Astrocyte (in vitro differentiated cells and primary cell): ENCODE data around the gene APRT. TPM values are rescaled to one million over a fixed set of nuclear protein-coding genes. Genes with fewer than 3 reads are reported as not detected.

Experiments used
- DNase-seq: peaks from one replicate; pipeline ENCODE4 v3.0.0-alpha.2; 2010; ENCODE audit warnings: low read depth
- FAIRE-seq: peaks from 2 replicates; lab custom pipeline; 2011; peaks lifted over from hg19 to GRCh38; lab: Jason Lieb, UNC
- H2AFZ ChIP-seq: 2 replicates; pipeline ENCODE4 v1.6.0; 2012; ENCODE audit warnings: low read depth, low read length, inconsistent platforms
- H3K27ac ChIP-seq: 2 replicates; pipeline ENCODE4 v1.5.1; 2011; ENCODE audit warnings: low read depth, low read length, inconsistent platforms
- H3K27me3 ChIP-seq: 2 replicates; pipeline ENCODE4 v1.6.0; 2011; ENCODE audit warnings: low read length, inconsistent platforms; ENCODE audit not compliant: insufficient read depth
- H3K36me3 ChIP-seq: 2 replicates; pipeline ENCODE4 v1.5.1; 2011; ENCODE audit warnings: low read length, inconsistent platforms; ENCODE audit not compliant: insufficient read depth
- H3K4me1 ChIP-seq: 2 replicates; pipeline ENCODE4 v1.5.1; 2011; ENCODE audit warnings: low read length, inconsistent platforms; ENCODE audit not compliant: insufficient read depth
- H3K4me2 ChIP-seq: 2 replicates; pipeline ENCODE4 v1.6.0; 2012; ENCODE audit warnings: low read length, inconsistent platforms
- H3K4me3 ChIP-seq: 2 replicates; pipeline ENCODE4 v1.5.1; 2011; ENCODE audit warnings: low read depth, mild to moderate bottlenecking, low read length, inconsistent platforms; ENCODE audit not compliant: insufficient read depth
- H3K79me2 ChIP-seq: 2 replicates; pipeline ENCODE4 v1.6.0; 2012; ENCODE audit warnings: mild to moderate bottlenecking, low read length, inconsistent platforms; ENCODE audit not compliant: insufficient read depth
- H3K9ac ChIP-seq: 2 replicates; pipeline ENCODE4 v1.6.0; 2012; ENCODE audit warnings: mild to moderate bottlenecking, low read length, inconsistent platforms
- H3K9me3 ChIP-seq: 2 replicates; pipeline ENCODE4 v1.5.1; 2012; ENCODE audit warnings: low read depth, mild to moderate bottlenecking, low read length, inconsistent platforms; ENCODE audit not compliant: insufficient read depth
- H4K20me1 ChIP-seq: 2 replicates; pipeline ENCODE4 v1.6.0; 2012; ENCODE audit warnings: low read length, inconsistent platforms; ENCODE audit not compliant: insufficient read depth
- H3K27ac Mint-ChIP-seq: one replicate; pipeline ENCODE4 v1.8.0; 2021; ENCODE audit warnings: mild to moderate bottlenecking, mixed read lengths; ENCODE audit not compliant: unreplicated experiment
- H3K27me3 Mint-ChIP-seq: one replicate; pipeline ENCODE4 v1.8.0; 2021; ENCODE audit warnings: low read depth, mixed read lengths; ENCODE audit not compliant: unreplicated experiment
- H3K36me3 Mint-ChIP-seq: one replicate; pipeline ENCODE4 v1.8.0; 2021; ENCODE audit warnings: low read depth, mixed read lengths; ENCODE audit not compliant: unreplicated experiment
- H3K4me1 Mint-ChIP-seq: one replicate; pipeline ENCODE4 v1.8.0; 2021; ENCODE audit warnings: low read depth, mixed read lengths; ENCODE audit not compliant: unreplicated experiment
- H3K4me3 Mint-ChIP-seq: one replicate; pipeline ENCODE4 v1.8.0; 2021; ENCODE audit warnings: mild to moderate bottlenecking, moderate library complexity, mixed read lengths; ENCODE audit not compliant: unreplicated experiment
- H3K9me3 Mint-ChIP-seq: one replicate; pipeline ENCODE4 v1.8.0; 2021; ENCODE audit warnings: mild to moderate bottlenecking, mixed read lengths; ENCODE audit not compliant: unreplicated experiment
- EZH2 ChIP-seq: IDR thresholded peaks from 2 replicates; pipeline ENCODE4 v1.6.1; 2012; ENCODE audit warnings: mild to moderate bottlenecking, low read length, inconsistent platforms; ENCODE audit not compliant: insufficient read depth
- total RNA-seq: library from RNA; stranded (reverse); gene quantifications from 2 replicates; pipeline ENCODE4 v1.2.1, GENCODE V29; 2021
- TF ChIP-seq, protein P1 (sequence below): IDR thresholded peaks from 2 replicates; pipeline ENCODE4 v1.5.1; 2011; ENCODE audit warnings: low read depth, mild to moderate bottlenecking, inconsistent platforms, low read length, moderate library complexity; ENCODE audit not compliant: insufficient read depth

The APRT gene
- total RNA-seq, 1 donor from 2014 or later: 132 TPM

DNA sequence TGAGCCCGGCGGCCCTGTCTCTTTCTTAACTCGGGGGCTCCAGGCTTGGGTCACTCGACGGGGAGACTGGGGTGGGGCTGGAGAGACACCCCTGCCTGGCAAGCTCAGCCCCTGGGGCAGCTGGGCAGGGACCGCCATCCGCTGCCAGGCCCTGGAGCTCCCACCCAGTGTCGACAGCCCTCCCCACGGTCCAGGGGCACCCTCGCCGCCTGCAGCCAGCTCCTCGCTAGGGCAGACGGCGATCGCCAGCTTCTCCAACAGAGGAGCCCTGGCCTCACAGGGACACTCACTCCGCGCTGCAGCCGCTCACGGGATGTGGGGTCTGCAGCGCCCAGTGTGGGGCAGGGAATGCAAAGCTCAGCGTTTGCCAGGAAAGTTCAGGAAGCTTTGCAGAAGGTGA, 16.0 kb upstream of the APRT start:
- TF ChIP-seq, protein P1, sequence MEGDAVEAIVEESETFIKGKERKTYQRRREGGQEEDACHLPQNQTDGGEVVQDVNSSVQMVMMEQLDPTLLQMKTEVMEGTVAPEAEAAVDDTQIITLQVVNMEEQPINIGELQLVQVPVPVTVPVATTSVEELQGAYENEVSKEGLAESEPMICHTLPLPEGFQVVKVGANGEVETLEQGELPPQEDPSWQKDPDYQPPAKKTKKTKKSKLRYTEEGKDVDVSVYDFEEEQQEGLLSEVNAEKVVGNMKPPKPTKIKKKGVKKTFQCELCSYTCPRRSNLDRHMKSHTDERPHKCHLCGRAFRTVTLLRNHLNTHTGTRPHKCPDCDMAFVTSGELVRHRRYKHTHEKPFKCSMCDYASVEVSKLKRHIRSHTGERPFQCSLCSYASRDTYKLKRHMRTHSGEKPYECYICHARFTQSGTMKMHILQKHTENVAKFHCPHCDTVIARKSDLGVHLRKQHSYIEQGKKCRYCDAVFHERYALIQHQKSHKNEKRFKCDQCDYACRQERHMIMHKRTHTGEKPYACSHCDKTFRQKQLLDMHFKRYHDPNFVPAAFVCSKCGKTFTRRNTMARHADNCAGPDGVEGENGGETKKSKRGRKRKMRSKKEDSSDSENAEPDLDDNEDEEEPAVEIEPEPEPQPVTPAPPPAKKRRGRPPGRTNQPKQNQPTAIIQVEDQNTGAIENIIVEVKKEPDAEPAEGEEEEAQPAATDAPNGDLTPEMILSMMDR: no peak
- no peak for TF ChIP-seq EZH2
- H3K9me3 Mint-ChIP-seq: no peaks in the 10 kb centered on the region

DNA sequence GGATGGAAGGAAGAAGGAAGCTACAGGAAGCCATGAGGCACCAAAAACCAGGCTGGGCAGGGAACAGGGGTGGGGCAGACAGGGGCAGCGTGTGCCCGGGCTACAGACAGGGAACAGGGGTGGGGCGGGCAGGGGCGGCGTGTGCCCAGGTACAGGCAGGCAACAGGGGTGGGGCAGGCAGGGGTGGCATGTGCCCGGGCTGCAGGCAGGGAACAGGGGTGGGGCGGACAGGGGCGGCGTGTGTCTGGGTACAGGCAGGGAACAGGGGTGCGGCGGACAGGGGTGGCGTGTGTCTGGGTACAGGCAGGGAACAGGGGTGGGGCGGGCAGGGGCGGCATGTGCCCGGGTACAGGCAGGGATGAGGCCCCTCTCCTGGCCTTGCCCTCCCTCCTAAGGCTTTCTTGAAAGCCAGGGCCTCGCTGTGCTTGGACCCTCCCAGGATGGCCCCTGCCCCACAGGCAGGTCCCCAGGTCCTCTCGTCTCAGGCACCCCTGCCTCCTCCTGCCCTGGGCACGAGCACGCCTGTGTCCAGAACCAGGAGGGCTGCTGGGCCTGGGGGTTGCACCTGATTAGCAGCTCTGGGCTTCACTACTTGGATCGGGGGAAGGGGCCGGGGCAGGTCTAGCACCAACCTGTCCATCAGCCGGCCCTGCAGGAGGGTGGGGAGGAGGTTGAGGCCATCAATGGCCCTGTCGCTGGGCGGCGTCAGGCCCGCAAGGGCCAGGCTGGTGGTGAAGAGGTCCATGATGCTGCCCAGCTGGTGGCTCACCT, 14.5 kb upstream of the APRT start:
- H3K79me2 ChIP-seq: no peaks in the 10 kb centered on the region
- H3K4me1 Mint-ChIP-seq: no peaks in the 10 kb centered on the region
- DNase-seq: no peak
- FAIRE-seq: no peak
- H3K4me3 ChIP-seq: no peak overlapping the region
- peaks cover 7% of the 10 kb centered on the region for H3K36me3 Mint-ChIP-seq
- H3K4me2 ChIP-seq: no peak overlapping the region
- no peak overlapping the region for H2AFZ ChIP-seq
- no peaks in the 10 kb centered on the region for H3K4me1 ChIP-seq
- H3K27ac ChIP-seq: no peak overlapping the region
- H3K9ac ChIP-seq: no peak overlapping the region
- no peaks in the 10 kb centered on the region for H3K9me3 ChIP-seq
- no peaks in the 10 kb centered on the region for H3K27me3 Mint-ChIP-seq
- H3K4me3 Mint-ChIP-seq: no peak overlapping the region
- no peaks in the 10 kb centered on the region for H3K9me3 Mint-ChIP-seq
- no peaks in the 10 kb centered on the region for H3K36me3 ChIP-seq
- no peak for TF ChIP-seq EZH2
- TF ChIP-seq, protein P1: no peak
- H3K27me3 ChIP-seq: no peaks in the 10 kb centered on the region
- no peak overlapping the region for H3K27ac Mint-ChIP-seq
- no peaks in the 10 kb centered on the region for H4K20me1 ChIP-seq

More for the DNA sequence above, 16.0 kb upstream of the APRT start:
- Mint-ChIP-seq H3K27me3 (no peaks in the 10 kb centered on the region), H3K36me3 (peaks cover 6% of the 10 kb centered on the region), H3K4me1 (no peaks in the 10 kb centered on the region), H3K27ac (no peak overlapping the region), H3K4me3 (no peak overlapping the region)
- H3K4me2 ChIP-seq: no peak overlapping the region
- no peak overlapping the region for H3K9ac ChIP-seq
- FAIRE-seq: no peak
- H3K9me3 ChIP-seq: no peaks in the 10 kb centered on the region
- no peaks in the 10 kb centered on the region for H4K20me1 ChIP-seq
- H3K4me1 ChIP-seq: no peaks in the 10 kb centered on the region
- no peak overlapping the region for H3K27ac ChIP-seq
- no peak overlapping the region for H3K4me3 ChIP-seq
- H3K36me3 ChIP-seq: no peaks in the 10 kb centered on the region
- no peaks in the 10 kb centered on the region for H3K27me3 ChIP-seq
- no peak overlapping the region for H2AFZ ChIP-seq
- DNase-seq: no peak
- H3K79me2 ChIP-seq: no peaks in the 10 kb centered on the region

GRCh38 chr16:88825146-88825545, 13.4 kb upstream of the APRT start:
- Histone ChIP-seq H3K9ac (no peak overlapping the region), H3K27ac (no peak overlapping the region), H3K79me2 (no peaks in the 10 kb centered on the region), H3K4me3 (no peak overlapping the region), H3K36me3 (no peaks in the 10 kb centered on the region), H4K20me1 (no peaks in the 10 kb centered on the region), H3K27me3 (no peaks in the 10 kb centered on the region), H3K4me1 (no peaks in the 10 kb centered on the region), H3K9me3 (no peaks in the 10 kb centered on the region), H2AFZ (no peak overlapping the region), H3K4me2 (no peak overlapping the region)
- no peak for FAIRE-seq
- Mint-ChIP-seq H3K27ac (no peak overlapping the region), H3K4me3 (no peak overlapping the region), H3K9me3 (no peaks in the 10 kb centered on the region), H3K4me1 (no peaks in the 10 kb centered on the region), H3K36me3 (peaks cover 7% of the 10 kb centered on the region), H3K27me3 (no peaks in the 10 kb centered on the region)
- no peak for TF ChIP-seq EZH2
- TF ChIP-seq, protein P1: no peak
- no peak for DNase-seq
